T-helper 1 cell treated with Interleukin-12 subunit alpha and Interleukin-12 subunit beta and Interleukin-4 antibody, amounts not matched to agents 30 μg/mL and 1 μg/mL, for 36 hours (primary cell): ENCODE data around the gene CFAP61.

Experiments used
- H3K27ac Mint-ChIP-seq: one replicate; pipeline ENCODE4 v1.8.0; 2021; ENCODE audit warnings: mild to moderate bottlenecking, mixed read lengths
- H3K27me3 Mint-ChIP-seq: one replicate; pipeline ENCODE4 v1.8.0; 2021; ENCODE audit warnings: low read depth, mixed read lengths
- H3K36me3 Mint-ChIP-seq: one replicate; pipeline ENCODE4 v1.8.0; 2021; ENCODE audit warnings: low read depth, mixed read lengths
- H3K4me1 Mint-ChIP-seq: one replicate; pipeline ENCODE4 v1.8.0; 2021; ENCODE audit warnings: low read depth, mixed read lengths
- H3K4me3 Mint-ChIP-seq: one replicate; pipeline ENCODE4 v1.8.0; 2021; ENCODE audit warnings: mild to moderate bottlenecking, moderate library complexity, mixed read lengths
- H3K9me3 Mint-ChIP-seq: one replicate; pipeline ENCODE4 v1.8.0; 2021; ENCODE audit warnings: mixed read lengths

The CFAP61 gene

DNA sequence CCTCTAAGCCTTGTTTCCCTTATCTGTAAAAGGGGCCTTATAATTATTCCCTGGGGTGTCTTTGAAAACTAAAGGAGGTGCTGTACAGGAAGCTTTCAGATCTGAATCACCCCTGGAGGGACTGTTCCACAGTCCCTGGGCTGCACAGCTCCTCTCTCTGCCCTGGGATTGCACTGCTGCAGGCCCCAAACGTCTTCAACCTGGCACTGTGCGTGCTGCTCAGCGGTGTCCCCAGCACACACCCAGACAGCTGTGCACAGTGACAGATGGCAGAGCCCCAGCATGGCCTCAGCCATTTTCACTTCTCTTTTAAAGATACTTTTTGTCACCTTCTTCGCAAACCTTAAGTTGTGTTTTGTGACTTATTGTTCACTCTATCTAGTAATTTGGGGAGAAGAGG lies 264.9 kb downstream of the CFAP61 start:
- no peaks in the 10 kb centered on the region for H3K4me1 Mint-ChIP-seq
- no peaks in the 10 kb centered on the region for H3K36me3 Mint-ChIP-seq
- H3K4me3 Mint-ChIP-seq, result no peak overlapping the region
- H3K9me3 Mint-ChIP-seq, result no peaks in the 10 kb centered on the region
- no peak overlapping the region for H3K27ac Mint-ChIP-seq
- H3K27me3 Mint-ChIP-seq, result no peaks in the 10 kb centered on the region

DNA sequence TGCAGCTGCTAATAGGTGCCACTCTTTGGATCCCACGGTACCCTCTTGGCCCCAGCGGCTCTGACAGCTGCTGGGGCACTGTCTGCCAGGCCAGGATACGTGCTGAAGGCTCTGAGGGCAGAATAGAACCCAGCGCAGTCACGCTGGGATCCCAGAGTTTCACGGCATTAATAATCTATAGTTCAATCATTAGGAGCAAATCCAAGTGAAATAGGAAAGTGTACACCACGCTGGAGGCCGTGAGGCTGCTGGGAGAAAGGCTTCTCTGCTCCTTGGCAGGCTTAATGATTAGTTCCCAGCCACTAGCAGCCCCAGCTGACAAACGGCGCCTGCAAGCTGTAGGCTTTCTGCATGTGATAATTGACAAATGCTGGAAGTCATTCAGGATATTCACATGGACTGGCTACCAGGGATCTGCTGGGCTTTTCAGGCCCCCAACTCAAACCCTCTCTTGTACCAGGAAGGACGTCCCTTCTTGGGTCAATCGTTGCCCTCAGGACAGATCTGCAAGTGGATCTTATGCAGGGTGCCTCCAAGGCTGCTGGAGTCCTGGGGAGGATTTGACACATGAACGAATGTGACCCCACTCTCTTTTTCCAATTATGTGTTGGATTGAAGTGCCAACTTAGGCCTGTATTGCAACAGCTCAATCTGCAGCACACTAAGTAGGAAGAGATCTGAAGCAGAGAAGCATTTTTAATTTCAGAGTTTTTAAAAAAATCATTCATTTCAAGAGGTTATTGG lies 265.5 kb downstream of the CFAP61 start:
- no peak overlapping the region for H3K4me3 Mint-ChIP-seq
- no peaks in the 10 kb centered on the region for H3K4me1 Mint-ChIP-seq
- H3K27ac Mint-ChIP-seq, result no peak overlapping the region
- H3K36me3 Mint-ChIP-seq, result no peaks in the 10 kb centered on the region
- H3K9me3 Mint-ChIP-seq, result no peaks in the 10 kb centered on the region
- H3K27me3 Mint-ChIP-seq, result no peaks in the 10 kb centered on the region

GRCh38 chr20:20318365-20319161 lies 266.2 kb downstream of the CFAP61 start:
- no peaks in the 10 kb centered on the region for H3K9me3 Mint-ChIP-seq
- no peaks in the 10 kb centered on the region for H3K27me3 Mint-ChIP-seq

GRCh38 chr20:20321134-20321533 lies 268.8 kb downstream of the CFAP61 start:
- no peak overlapping the region for H3K27ac Mint-ChIP-seq
- no peaks in the 10 kb centered on the region for H3K4me1 Mint-ChIP-seq
- H3K36me3 Mint-ChIP-seq, result no peaks in the 10 kb centered on the region
- no peaks in the 10 kb centered on the region for H3K9me3 Mint-ChIP-seq
- H3K4me3 Mint-ChIP-seq, result no peak overlapping the region
- no peaks in the 10 kb centered on the region for H3K27me3 Mint-ChIP-seq

More at GRCh38 chr20:20318365-20319161, 266.2 kb downstream of the CFAP61 start:
- H3K36me3 Mint-ChIP-seq, result no peaks in the 10 kb centered on the region
- H3K4me3 Mint-ChIP-seq, result no peak overlapping the region
- no peaks in the 10 kb centered on the region for H3K4me1 Mint-ChIP-seq
- no peak overlapping the region for H3K27ac Mint-ChIP-seq

GRCh38 chr20:20321917-20322316 lies 269.6 kb downstream of the CFAP61 start:
- H3K4me1 Mint-ChIP-seq, result no peaks in the 10 kb centered on the region
- H3K9me3 Mint-ChIP-seq, result no peaks in the 10 kb centered on the region
- no peaks in the 10 kb centered on the region for H3K36me3 Mint-ChIP-seq
- no peak overlapping the region for H3K27ac Mint-ChIP-seq
- no peak overlapping the region for H3K4me3 Mint-ChIP-seq
- no peaks in the 10 kb centered on the region for H3K27me3 Mint-ChIP-seq

GRCh38 chr20:20322912-20323311 lies 270.6 kb downstream of the CFAP61 start:
- peaks cover 2% of the 10 kb centered on the region for H3K27me3 Mint-ChIP-seq
- H3K4me1 Mint-ChIP-seq, result no peaks in the 10 kb centered on the region
- no peaks in the 10 kb centered on the region for H3K36me3 Mint-ChIP-seq
- no peak overlapping the region for H3K4me3 Mint-ChIP-seq
- H3K9me3 Mint-ChIP-seq, result no peaks in the 10 kb centered on the region
- no peak overlapping the region for H3K27ac Mint-ChIP-seq

DNA sequence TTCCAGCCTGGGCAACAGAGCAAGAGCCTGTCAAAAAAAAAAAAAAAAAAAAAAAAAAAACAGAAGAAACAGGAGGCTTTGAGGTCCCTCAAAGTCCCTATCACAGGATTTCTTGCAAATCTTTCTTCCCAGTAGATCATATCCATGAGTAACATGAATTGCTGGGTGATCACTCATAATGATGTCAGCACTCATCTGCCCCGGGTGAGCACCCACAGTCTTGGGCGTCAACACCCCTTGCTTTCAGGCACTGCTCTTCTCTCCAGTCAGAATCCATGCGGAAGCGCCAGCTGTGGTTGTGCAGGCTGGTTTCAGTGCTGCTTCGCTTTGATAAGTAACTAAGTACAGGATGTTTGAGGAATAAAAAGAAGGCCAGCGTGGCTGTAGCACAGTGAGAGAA lies 275.4 kb downstream of the CFAP61 start:
- Mint-ChIP-seq H3K27me3 (peaks cover 4% of the 10 kb centered on the region), H3K36me3 (no peaks in the 10 kb centered on the region), H3K9me3 (no peaks in the 10 kb centered on the region), H3K27ac (no peak overlapping the region), H3K4me3 (no peak overlapping the region), H3K4me1 (no peaks in the 10 kb centered on the region)

- Mint-ChIP-seq H3K9me3 (no peaks in the 10 kb centered on the region), H3K4me3 (no peak overlapping the region), H3K36me3 (no peaks in the 10 kb centered on the region), H3K27ac (no peak overlapping the region), H3K4me1 (no peaks in the 10 kb centered on the region), H3K27me3 (peaks cover 4% of the 10 kb centered on the region)
Measured at GRCh38 chr20:20329564-20329963, 277.2 kb downstream of the CFAP61 start.

DNA sequence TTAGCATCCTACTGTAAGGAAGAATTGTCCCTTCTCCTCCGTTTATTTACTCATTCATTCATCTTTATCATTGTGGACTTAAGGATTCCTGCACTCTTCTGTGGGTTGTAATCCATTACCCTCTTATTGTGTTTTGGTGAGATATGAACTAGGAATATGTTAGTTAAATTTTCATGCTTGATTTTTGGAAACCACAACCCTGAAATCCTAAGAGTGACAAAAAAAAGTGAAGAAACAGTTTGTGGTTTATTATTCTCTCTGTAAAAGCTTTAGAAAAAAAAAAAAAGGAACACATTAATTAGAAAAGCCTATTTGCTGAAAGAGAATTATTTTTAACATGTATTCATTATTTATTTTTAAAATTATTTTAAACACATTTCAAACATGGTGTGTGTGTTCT lies 278.8 kb downstream of the CFAP61 start:
- Mint-ChIP-seq H3K27ac (no peak overlapping the region), H3K4me1 (no peaks in the 10 kb centered on the region)

DNA sequence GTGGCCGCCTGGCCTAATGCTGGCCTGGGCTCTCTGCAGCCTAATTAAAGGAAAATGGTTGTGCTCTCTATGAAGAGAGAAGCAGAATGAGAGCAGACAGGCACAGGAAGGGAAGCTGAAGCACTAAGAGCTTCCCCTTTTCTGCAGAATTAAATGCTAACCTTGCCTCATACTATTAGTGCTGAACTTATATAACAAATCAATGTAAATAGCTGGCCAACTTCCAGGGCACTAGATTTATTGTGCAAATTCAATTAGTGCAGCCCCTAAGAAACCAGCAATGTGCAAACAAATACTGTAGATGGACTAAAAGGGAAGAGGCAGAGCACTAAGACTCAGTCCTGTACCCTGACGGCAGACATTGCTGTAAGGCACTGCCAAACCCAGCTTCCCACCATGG lies 279.5 kb downstream of the CFAP61 start:
- peaks cover 4% of the 10 kb centered on the region for H3K27me3 Mint-ChIP-seq
- no peaks in the 10 kb centered on the region for H3K9me3 Mint-ChIP-seq
- no peak overlapping the region for H3K4me3 Mint-ChIP-seq
- H3K36me3 Mint-ChIP-seq, result no peaks in the 10 kb centered on the region
- no peak overlapping the region for H3K27ac Mint-ChIP-seq
- H3K4me1 Mint-ChIP-seq, result no peaks in the 10 kb centered on the region

More for the DNA sequence above, 278.8 kb downstream of the CFAP61 start:
- H3K36me3 Mint-ChIP-seq, result no peaks in the 10 kb centered on the region
- no peak overlapping the region for H3K4me3 Mint-ChIP-seq
- H3K27me3 Mint-ChIP-seq, result peaks cover 4% of the 10 kb centered on the region
- no peaks in the 10 kb centered on the region for H3K9me3 Mint-ChIP-seq

DNA sequence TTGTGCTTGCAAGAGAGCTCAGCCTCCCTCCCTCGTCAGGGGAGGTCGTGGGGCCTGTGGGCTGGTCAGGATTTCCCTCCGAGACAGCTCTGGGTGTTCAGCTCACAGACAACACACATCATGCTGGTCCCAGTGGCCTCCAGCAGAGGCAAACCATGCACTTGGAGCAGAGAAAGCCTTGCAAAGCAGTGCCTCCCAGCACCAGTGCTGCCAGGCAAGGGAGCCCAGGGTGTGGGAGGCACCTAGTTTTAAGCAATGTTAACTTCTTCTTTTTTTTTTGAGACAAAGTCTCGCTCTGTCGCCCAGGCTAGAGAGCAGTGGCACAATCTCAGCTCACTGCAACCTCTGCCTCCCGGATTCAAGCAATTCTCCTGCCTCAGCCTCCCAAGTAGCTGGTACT lies 281.5 kb downstream of the CFAP61 start:
- Mint-ChIP-seq H3K36me3 (no peaks in the 10 kb centered on the region), H3K9me3 (no peaks in the 10 kb centered on the region), H3K27me3 (no peaks in the 10 kb centered on the region), H3K4me1 (no peaks in the 10 kb centered on the region), H3K27ac (no peak overlapping the region), H3K4me3 (no peak overlapping the region)

DNA sequence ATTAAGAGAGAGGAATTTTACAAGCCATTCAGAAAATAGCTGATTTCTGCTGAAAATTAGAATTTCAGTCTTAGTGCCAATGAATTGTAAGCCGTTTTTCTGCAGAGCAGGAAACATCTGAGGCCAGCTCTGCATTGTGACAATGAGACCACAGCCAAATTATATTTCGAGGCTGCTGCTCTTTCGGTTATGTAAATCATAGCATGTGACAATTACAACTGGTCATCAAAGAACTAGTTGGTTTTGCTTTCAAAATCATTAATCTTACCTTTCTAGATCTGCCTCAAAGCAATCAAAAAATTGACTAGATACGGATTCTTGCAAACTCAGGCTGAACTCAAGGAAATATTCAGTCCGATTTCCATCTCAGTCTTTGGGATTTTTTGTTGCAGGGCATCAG lies 282.2 kb downstream of the CFAP61 start:
- no peaks in the 10 kb centered on the region for H3K36me3 Mint-ChIP-seq
- no peak overlapping the region for H3K27ac Mint-ChIP-seq
- no peaks in the 10 kb centered on the region for H3K9me3 Mint-ChIP-seq
- H3K27me3 Mint-ChIP-seq, result no peaks in the 10 kb centered on the region
- H3K4me3 Mint-ChIP-seq, result no peak overlapping the region
- no peaks in the 10 kb centered on the region for H3K4me1 Mint-ChIP-seq

DNA sequence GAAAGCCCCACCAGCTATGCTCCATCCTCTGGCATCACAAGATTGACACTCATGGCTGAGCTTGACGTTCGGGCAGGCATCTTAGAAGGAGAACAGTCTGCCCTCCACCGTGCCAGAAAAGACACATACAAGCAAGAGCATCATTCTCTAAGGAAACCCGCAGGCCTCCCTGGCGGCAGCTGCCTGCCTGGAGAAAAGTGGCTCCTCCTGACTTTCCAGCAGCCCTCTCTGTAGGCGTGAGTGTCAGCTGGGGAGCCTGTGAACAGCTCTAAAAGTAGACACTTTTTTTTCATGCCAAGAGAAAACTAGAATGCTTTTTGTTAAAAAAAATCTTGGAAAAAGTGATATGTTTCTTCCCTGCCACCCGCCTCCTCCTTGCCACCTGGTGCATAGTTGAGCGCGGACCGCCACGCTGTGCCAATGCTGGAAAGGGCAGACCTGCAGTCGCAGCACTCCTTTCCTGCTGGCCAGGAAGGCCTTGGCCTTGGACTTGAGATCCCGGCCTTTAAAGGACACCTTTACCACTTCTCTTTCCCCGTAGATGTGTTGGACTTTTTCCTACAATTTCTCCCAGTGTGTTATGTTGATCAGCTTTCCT lies 285.9 kb downstream of the CFAP61 start:
- Mint-ChIP-seq H3K4me1 (no peaks in the 10 kb centered on the region), H3K36me3 (no peaks in the 10 kb centered on the region), H3K27ac (no peak overlapping the region), H3K9me3 (no peaks in the 10 kb centered on the region), H3K27me3 (no peaks in the 10 kb centered on the region), H3K4me3 (no peak overlapping the region)

GRCh38 chr20:20340443-20340842 lies 288.1 kb downstream of the CFAP61 start:
- Mint-ChIP-seq H3K4me3 (no peak overlapping the region), H3K9me3 (no peaks in the 10 kb centered on the region), H3K36me3 (no peaks in the 10 kb centered on the region), H3K27ac (no peak overlapping the region), H3K4me1 (no peaks in the 10 kb centered on the region), H3K27me3 (no peaks in the 10 kb centered on the region)

DNA sequence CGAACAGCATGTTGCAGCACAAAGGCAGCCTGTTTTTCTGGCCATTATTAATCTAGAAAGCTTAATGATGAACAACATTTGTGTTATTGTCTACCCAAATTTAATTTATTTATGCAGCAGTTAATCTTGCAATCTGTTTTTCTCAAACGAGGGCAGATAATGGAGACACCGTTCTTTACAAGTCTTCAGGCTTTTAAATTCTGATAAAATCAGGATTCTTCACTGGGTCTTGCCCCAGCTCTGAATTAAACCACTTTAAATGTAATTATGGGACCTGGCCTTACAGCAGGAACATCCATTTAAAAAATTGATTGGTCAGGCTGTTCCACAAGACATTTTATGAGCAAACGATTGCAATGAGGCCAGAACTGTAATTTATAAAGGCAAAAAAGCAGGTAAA lies 289.0 kb downstream of the CFAP61 start:
- H3K9me3 Mint-ChIP-seq, result no peaks in the 10 kb centered on the region
- no peak overlapping the region for H3K4me3 Mint-ChIP-seq
- H3K27ac Mint-ChIP-seq, result no peak overlapping the region

More for the DNA sequence above, 289.0 kb downstream of the CFAP61 start:
- Mint-ChIP-seq H3K4me1 (no peaks in the 10 kb centered on the region), H3K27me3 (no peaks in the 10 kb centered on the region), H3K36me3 (no peaks in the 10 kb centered on the region)
